ENCODE results near the gene WARS2.

The WARS2 gene

DNA sequence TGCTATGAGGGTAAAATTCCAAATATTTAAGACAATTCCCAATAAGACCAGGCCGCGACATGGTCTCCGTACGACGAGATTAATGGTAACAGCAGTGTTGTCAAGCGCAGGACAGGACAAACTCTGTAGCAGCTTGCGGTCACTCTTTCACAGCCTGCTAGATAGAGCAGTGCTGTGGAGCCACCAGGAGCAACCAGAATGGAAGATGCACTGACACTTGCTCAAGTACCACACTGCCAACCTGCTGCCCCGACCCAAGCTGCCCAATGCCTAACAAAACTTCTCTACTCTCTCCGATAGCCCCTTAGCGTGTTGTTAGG is 636 bp downstream of the WARS2 start:
- H3K4me3 ChIP-seq (ENCODE audit: low read depth, low read length, poor library complexity, severe bottlenecking) = peak overlapping the region; percentile 71
- peak overlapping the region; percentile 16; the same call in 1 of the 2 replicates for H2AFZ ChIP-seq (ENCODE audit: low read length)
- H3K27me3 ChIP-seq (ENCODE audit: insufficient read depth, low read length) = no peaks in the 10 kb centered on the region
- peak overlapping the region; percentile 82 for H3K9ac ChIP-seq (ENCODE audit: low read length)
- peak overlapping the region; percentile 92 for H3K4me2 ChIP-seq (ENCODE audit: low read length)
- H4K20me1 ChIP-seq (ENCODE audit: insufficient read depth, low read length) = no peaks in the 10 kb centered on the region
- H3K9me3 ChIP-seq (ENCODE audit: low read length) = no peaks in the 10 kb centered on the region
- peak overlapping the region; percentile 81 for H3K27ac ChIP-seq (ENCODE audit: low read depth, low read length, poor library complexity, severe bottlenecking)
- H3K36me3 ChIP-seq (ENCODE audit: insufficient read depth, low read length) = no peaks in the 10 kb centered on the region
- H3K4me1 ChIP-seq (ENCODE audit: insufficient read depth, low read length, severe bottlenecking) = peaks cover 32% of the 10 kb centered on the region
- H3K9me2 ChIP-seq (ENCODE audit: low read depth, low read length) = no peaks in the 10 kb centered on the region
- TF ChIP-seq, protein P1, sequence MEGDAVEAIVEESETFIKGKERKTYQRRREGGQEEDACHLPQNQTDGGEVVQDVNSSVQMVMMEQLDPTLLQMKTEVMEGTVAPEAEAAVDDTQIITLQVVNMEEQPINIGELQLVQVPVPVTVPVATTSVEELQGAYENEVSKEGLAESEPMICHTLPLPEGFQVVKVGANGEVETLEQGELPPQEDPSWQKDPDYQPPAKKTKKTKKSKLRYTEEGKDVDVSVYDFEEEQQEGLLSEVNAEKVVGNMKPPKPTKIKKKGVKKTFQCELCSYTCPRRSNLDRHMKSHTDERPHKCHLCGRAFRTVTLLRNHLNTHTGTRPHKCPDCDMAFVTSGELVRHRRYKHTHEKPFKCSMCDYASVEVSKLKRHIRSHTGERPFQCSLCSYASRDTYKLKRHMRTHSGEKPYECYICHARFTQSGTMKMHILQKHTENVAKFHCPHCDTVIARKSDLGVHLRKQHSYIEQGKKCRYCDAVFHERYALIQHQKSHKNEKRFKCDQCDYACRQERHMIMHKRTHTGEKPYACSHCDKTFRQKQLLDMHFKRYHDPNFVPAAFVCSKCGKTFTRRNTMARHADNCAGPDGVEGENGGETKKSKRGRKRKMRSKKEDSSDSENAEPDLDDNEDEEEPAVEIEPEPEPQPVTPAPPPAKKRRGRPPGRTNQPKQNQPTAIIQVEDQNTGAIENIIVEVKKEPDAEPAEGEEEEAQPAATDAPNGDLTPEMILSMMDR (IDR thresholded peaks at IDR 0.05; ENCODE audit: low read length) = no peak
- no peak for TF ChIP-seq EZH2 (IDR thresholded peaks at IDR 0.05; ENCODE audit: borderline replicate concordance, low read length)
- H3K79me2 ChIP-seq (ENCODE audit: insufficient read depth, low read length) = peaks cover 4% of the 10 kb centered on the region; the same call in 1 of the 2 replicates
- H3F3A ChIP-seq (ENCODE audit: insufficient read depth, low read length) = no peaks in the 10 kb centered on the region

DNA sequence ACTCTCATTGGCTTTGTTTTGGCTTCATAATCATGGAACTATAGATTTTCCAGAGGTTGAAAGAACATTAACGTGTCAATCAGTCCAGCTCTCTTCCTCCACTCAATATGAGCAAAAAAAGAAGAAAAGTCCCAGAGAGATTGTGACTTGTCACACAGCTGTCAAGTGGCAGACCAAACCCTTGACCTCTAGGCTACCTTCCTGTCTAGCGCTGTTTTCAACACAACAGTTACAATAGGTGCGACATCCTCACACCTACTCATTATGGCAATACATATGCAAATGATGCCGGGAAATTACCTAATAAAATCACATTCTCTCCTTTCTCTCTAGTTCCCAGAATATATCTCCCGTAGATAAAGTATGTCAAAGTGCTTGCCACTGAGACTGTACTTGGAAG is 1.1 kb downstream of the WARS2 start:
- H3F3A ChIP-seq (ENCODE audit: insufficient read depth, low read length) = no peaks in the 10 kb centered on the region
- peak overlapping the region; percentile 71 for H3K4me3 ChIP-seq (ENCODE audit: low read depth, low read length, poor library complexity, severe bottlenecking)
- H3K36me3 ChIP-seq (ENCODE audit: insufficient read depth, low read length) = no peaks in the 10 kb centered on the region
- H2AFZ ChIP-seq (ENCODE audit: low read length) = peak overlapping the region; percentile 16; the same call in 1 of the 2 replicates
- peak overlapping the region; percentile 82 for H3K9ac ChIP-seq (ENCODE audit: low read length)
- H3K27ac ChIP-seq (ENCODE audit: low read depth, low read length, poor library complexity, severe bottlenecking) = peak overlapping the region; percentile 81
- H3K9me2 ChIP-seq (ENCODE audit: low read depth, low read length) = no peaks in the 10 kb centered on the region
- peaks cover 32% of the 10 kb centered on the region for H3K4me1 ChIP-seq (ENCODE audit: insufficient read depth, low read length, severe bottlenecking)
- TF ChIP-seq EZH2 (IDR thresholded peaks at IDR 0.05; ENCODE audit: borderline replicate concordance, low read length) = no peak
- TF ChIP-seq, protein P1 (IDR thresholded peaks at IDR 0.05; ENCODE audit: low read length) = no peak
- H3K9me3 ChIP-seq (ENCODE audit: low read length) = no peaks in the 10 kb centered on the region
- peaks cover 4% of the 10 kb centered on the region; the same call in 1 of the 2 replicates for H3K79me2 ChIP-seq (ENCODE audit: insufficient read depth, low read length)
- peak overlapping the region; percentile 92 for H3K4me2 ChIP-seq (ENCODE audit: low read length)
- no peaks in the 10 kb centered on the region for H3K27me3 ChIP-seq (ENCODE audit: insufficient read depth, low read length)
- no peaks in the 10 kb centered on the region for H4K20me1 ChIP-seq (ENCODE audit: insufficient read depth, low read length)

DNA sequence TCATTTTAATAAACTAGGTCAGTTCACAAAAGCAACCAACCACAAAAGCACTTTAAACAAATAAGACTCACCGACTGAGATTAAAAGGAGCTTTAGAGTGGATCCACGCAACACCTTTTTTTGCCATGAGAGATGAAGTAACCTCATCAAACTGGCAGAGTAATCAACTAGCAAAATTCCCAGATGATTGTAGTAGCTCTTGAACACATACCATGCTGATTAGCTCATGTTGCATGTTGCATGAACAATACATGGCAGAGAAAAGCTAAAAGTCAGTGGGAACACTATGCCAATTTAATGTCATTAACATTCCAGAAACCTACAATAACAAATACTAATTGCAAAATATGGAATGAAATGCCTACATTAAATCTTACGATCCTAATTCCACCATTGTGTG is 4.1 kb downstream of the WARS2 start:
- no peak for TF ChIP-seq EZH2 (IDR thresholded peaks at IDR 0.05; ENCODE audit: borderline replicate concordance, low read length)
- TF ChIP-seq, protein P1 (IDR thresholded peaks at IDR 0.05; ENCODE audit: low read length) = no peak

More for the DNA sequence above, 4.1 kb downstream of the WARS2 start:
- Histone ChIP-seq H3K9me3 (ENCODE audit: low read length) (no peaks in the 10 kb centered on the region), H3F3A (ENCODE audit: insufficient read depth, low read length) (no peaks in the 10 kb centered on the region), H3K27me3 (ENCODE audit: insufficient read depth, low read length) (no peaks in the 10 kb centered on the region), H3K4me2 (ENCODE audit: low read length) (no peak overlapping the region), H2AFZ (ENCODE audit: low read length) (no peak overlapping the region), H3K27ac (ENCODE audit: low read depth, low read length, poor library complexity, severe bottlenecking) (no peak overlapping the region), H3K4me1 (ENCODE audit: insufficient read depth, low read length, severe bottlenecking) (peaks cover 19% of the 10 kb centered on the region), H3K4me3 (ENCODE audit: low read depth, low read length, poor library complexity, severe bottlenecking) (no peak overlapping the region), H3K36me3 (ENCODE audit: insufficient read depth, low read length) (no peaks in the 10 kb centered on the region), H4K20me1 (ENCODE audit: insufficient read depth, low read length) (no peaks in the 10 kb centered on the region), H3K9ac (ENCODE audit: low read length) (no peak overlapping the region), H3K9me2 (ENCODE audit: low read depth, low read length) (no peaks in the 10 kb centered on the region), H3K79me2 (ENCODE audit: insufficient read depth, low read length) (peaks cover 2% of the 10 kb centered on the region; the same call in 1 of the 2 replicates)

All from OCI-LY1 (cell line).